NT2/D1 (cell line): ENCODE data around the gene RAD23B.

ENCODE experiments used
- YY1 ChIP-seq: IDR thresholded peaks from 2 replicates; pipeline ENCODE4 v1.6.1; 2011; ENCODE audit not compliant: insufficient read length, insufficient read depth
- ZNF274 ChIP-seq: IDR thresholded peaks from 2 replicates; pipeline ENCODE4 v1.6.1; 2011; ENCODE audit warnings: mild to moderate bottlenecking, low read depth, low read length

DNA sequence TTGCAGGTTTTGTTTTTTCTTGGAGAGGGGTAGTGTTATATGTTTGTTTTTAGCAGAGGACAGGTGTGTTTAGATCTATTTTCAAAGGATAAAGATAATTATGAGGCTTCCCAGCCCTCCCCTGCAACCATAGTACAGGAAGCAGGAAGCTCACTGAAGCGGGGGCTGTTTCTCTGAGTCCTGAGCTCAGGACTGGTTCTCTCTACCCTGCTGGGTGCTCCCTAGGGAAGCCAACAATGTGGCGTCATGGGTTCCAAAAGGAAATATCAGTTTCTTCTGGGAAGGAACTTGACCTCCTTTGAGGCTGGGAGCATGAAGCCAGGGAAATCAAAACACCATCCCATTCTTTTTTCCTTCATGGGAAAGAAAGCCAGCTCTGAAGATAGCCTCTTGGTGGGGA, 62.2 kb downstream of the RAD23B start:
- TF ChIP-seq YY1 (no peak), ZNF274 (no peak)
